ENCODE results near the gene KIF23.

The KIF23 gene

GRCh38 chr15:69474291-69474690 lies 60.1 kb downstream of the KIF23 start:
- peaks cover 34% of the 10 kb centered on the region for H3K27me3 Mint-ChIP-seq (ENCODE audit: low read depth)
- no peaks in the 10 kb centered on the region for H3K9me3 Mint-ChIP-seq
- no peak overlapping the region for H3K27ac Mint-ChIP-seq
- H3K4me3 Mint-ChIP-seq = no peak overlapping the region
- peaks cover 4% of the 10 kb centered on the region for H3K4me1 Mint-ChIP-seq (ENCODE audit: low read depth)
- H3K36me3 Mint-ChIP-seq (ENCODE audit: low read depth) = no peaks in the 10 kb centered on the region

GRCh38 chr15:69474846-69475455 lies 60.8 kb downstream of the KIF23 start:
- H3K36me3 Mint-ChIP-seq (ENCODE audit: low read depth) = peaks cover 6% of the 10 kb centered on the region
- H3K4me3 Mint-ChIP-seq = no peak overlapping the region
- no peak overlapping the region for H3K27ac Mint-ChIP-seq
- H3K4me1 Mint-ChIP-seq (ENCODE audit: low read depth) = peaks cover 3% of the 10 kb centered on the region
- H3K9me3 Mint-ChIP-seq = peaks cover 6% of the 10 kb centered on the region
- peaks cover 40% of the 10 kb centered on the region for H3K27me3 Mint-ChIP-seq (ENCODE audit: low read depth)

- peaks cover 45% of the 10 kb centered on the region for H3K27me3 Mint-ChIP-seq (ENCODE audit: low read depth)
Measured at GRCh38 chr15:69475769-69476358, 61.7 kb downstream of the KIF23 start.

GRCh38 chr15:69476704-69477473 lies 62.7 kb downstream of the KIF23 start:
- Mint-ChIP-seq H3K9me3 (peaks cover 11% of the 10 kb centered on the region), H3K4me1 (ENCODE audit: low read depth) (no peaks in the 10 kb centered on the region), H3K27me3 (ENCODE audit: low read depth) (peaks cover 36% of the 10 kb centered on the region), H3K36me3 (ENCODE audit: low read depth) (peaks cover 6% of the 10 kb centered on the region), H3K27ac (no peak overlapping the region), H3K4me3 (no peak overlapping the region)

More at GRCh38 chr15:69475769-69476358, 61.7 kb downstream of the KIF23 start:
- Mint-ChIP-seq H3K4me3 (no peak overlapping the region), H3K36me3 (ENCODE audit: low read depth) (peaks cover 6% of the 10 kb centered on the region), H3K9me3 (peaks cover 11% of the 10 kb centered on the region), H3K27ac (no peak overlapping the region), H3K4me1 (ENCODE audit: low read depth) (peaks cover 3% of the 10 kb centered on the region)

GRCh38 chr15:69478259-69478781 lies 64.2 kb downstream of the KIF23 start:
- peaks cover 11% of the 10 kb centered on the region for H3K9me3 Mint-ChIP-seq
- peaks cover 29% of the 10 kb centered on the region for H3K27me3 Mint-ChIP-seq (ENCODE audit: low read depth)
- H3K27ac Mint-ChIP-seq = no peak overlapping the region
- H3K4me1 Mint-ChIP-seq (ENCODE audit: low read depth) = no peaks in the 10 kb centered on the region
- H3K36me3 Mint-ChIP-seq (ENCODE audit: low read depth) = peaks cover 6% of the 10 kb centered on the region
- H3K4me3 Mint-ChIP-seq = no peak overlapping the region

GRCh38 chr15:69479081-69479480 lies 64.9 kb downstream of the KIF23 start:
- Mint-ChIP-seq H3K27me3 (ENCODE audit: low read depth) (peaks cover 28% of the 10 kb centered on the region), H3K27ac (no peak overlapping the region), H3K4me1 (ENCODE audit: low read depth) (no peaks in the 10 kb centered on the region), H3K36me3 (ENCODE audit: low read depth) (peaks cover 6% of the 10 kb centered on the region), H3K9me3 (peaks cover 11% of the 10 kb centered on the region), H3K4me3 (no peak overlapping the region)

GRCh38 chr15:69479971-69480370 lies 65.8 kb downstream of the KIF23 start:
- Mint-ChIP-seq H3K27ac (no peak overlapping the region), H3K4me1 (ENCODE audit: low read depth) (no peaks in the 10 kb centered on the region), H3K9me3 (peaks cover 11% of the 10 kb centered on the region), H3K36me3 (ENCODE audit: low read depth) (peaks cover 6% of the 10 kb centered on the region), H3K4me3 (no peak overlapping the region), H3K27me3 (ENCODE audit: low read depth) (peaks cover 26% of the 10 kb centered on the region)

- Mint-ChIP-seq H3K27me3 (ENCODE audit: low read depth) (peaks cover 22% of the 10 kb centered on the region), H3K9me3 (peaks cover 13% of the 10 kb centered on the region), H3K36me3 (ENCODE audit: low read depth) (peaks cover 6% of the 10 kb centered on the region), H3K27ac (no peak overlapping the region), H3K4me3 (no peak overlapping the region), H3K4me1 (ENCODE audit: low read depth) (no peaks in the 10 kb centered on the region)
Measured at GRCh38 chr15:69480932-69481331, 66.8 kb downstream of the KIF23 start.

GRCh38 chr15:69482686-69483256 lies 68.6 kb downstream of the KIF23 start:
- peaks cover 14% of the 10 kb centered on the region for H3K9me3 Mint-ChIP-seq
- H3K27ac Mint-ChIP-seq = no peak overlapping the region
- peaks cover 6% of the 10 kb centered on the region for H3K36me3 Mint-ChIP-seq (ENCODE audit: low read depth)
- no peaks in the 10 kb centered on the region for H3K4me1 Mint-ChIP-seq (ENCODE audit: low read depth)
- H3K27me3 Mint-ChIP-seq (ENCODE audit: low read depth) = peaks cover 18% of the 10 kb centered on the region
- H3K4me3 Mint-ChIP-seq = no peak overlapping the region

- H3K4me3 Mint-ChIP-seq = no peak overlapping the region
- no peaks in the 10 kb centered on the region for H3K4me1 Mint-ChIP-seq (ENCODE audit: low read depth)
- no peak overlapping the region for H3K27ac Mint-ChIP-seq
- H3K36me3 Mint-ChIP-seq (ENCODE audit: low read depth) = peaks cover under 1% of the 10 kb centered on the region
- H3K9me3 Mint-ChIP-seq = peaks cover 9% of the 10 kb centered on the region
- H3K27me3 Mint-ChIP-seq (ENCODE audit: low read depth) = peaks cover 11% of the 10 kb centered on the region
Measured at GRCh38 chr15:69484837-69485236, 70.7 kb downstream of the KIF23 start.

- Mint-ChIP-seq H3K4me3 (no peak overlapping the region), H3K9me3 (peaks cover 3% of the 10 kb centered on the region), H3K4me1 (ENCODE audit: low read depth) (no peaks in the 10 kb centered on the region), H3K27me3 (ENCODE audit: low read depth) (peaks cover 14% of the 10 kb centered on the region), H3K36me3 (ENCODE audit: low read depth) (no peaks in the 10 kb centered on the region), H3K27ac (no peak overlapping the region)
Measured at GRCh38 chr15:69486481-69487110, 72.4 kb downstream of the KIF23 start.

- H3K27me3 Mint-ChIP-seq (ENCODE audit: low read depth) = peaks cover 17% of the 10 kb centered on the region
- H3K9me3 Mint-ChIP-seq = peaks cover 6% of the 10 kb centered on the region
- no peak overlapping the region for H3K27ac Mint-ChIP-seq
- H3K4me3 Mint-ChIP-seq = no peak overlapping the region
- H3K36me3 Mint-ChIP-seq (ENCODE audit: low read depth) = no peaks in the 10 kb centered on the region
- H3K4me1 Mint-ChIP-seq (ENCODE audit: low read depth) = no peaks in the 10 kb centered on the region
Measured at GRCh38 chr15:69489073-69489571, 75.0 kb downstream of the KIF23 start.

- H3K4me1 Mint-ChIP-seq (ENCODE audit: low read depth) = no peaks in the 10 kb centered on the region
- no peaks in the 10 kb centered on the region for H3K36me3 Mint-ChIP-seq (ENCODE audit: low read depth)
- peaks cover 6% of the 10 kb centered on the region for H3K9me3 Mint-ChIP-seq
- H3K27ac Mint-ChIP-seq = no peak overlapping the region
- H3K27me3 Mint-ChIP-seq (ENCODE audit: low read depth) = peaks cover 18% of the 10 kb centered on the region
- no peak overlapping the region for H3K4me3 Mint-ChIP-seq
Measured at GRCh38 chr15:69490356-69491037, 76.3 kb downstream of the KIF23 start.
